ENCODE data around the gene SHTN1.

Gene SHTN1

DNA sequence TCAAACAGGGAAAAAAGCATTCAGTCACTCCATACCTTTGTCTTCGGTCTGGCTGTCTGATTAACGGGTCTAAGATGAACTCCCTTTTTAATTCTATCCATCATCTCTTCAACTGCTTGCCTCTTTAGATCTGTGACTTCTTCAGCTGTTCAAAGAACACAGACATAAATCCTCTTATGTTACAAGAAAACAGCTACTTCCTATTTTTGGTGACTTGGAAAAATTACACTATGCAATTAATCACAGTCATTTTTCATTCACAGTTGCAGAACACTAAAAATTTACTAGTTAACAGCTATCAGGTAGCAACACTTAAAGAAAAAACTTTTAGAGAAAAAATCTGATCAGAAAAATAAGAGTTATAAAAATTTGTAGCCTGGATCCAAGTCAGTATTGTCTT is 89.6 kb downstream of the SHTN1 start:
- Histone ChIP-seq H3K27me3 (ENCODE audit: insufficient read depth, poor library complexity, severe bottlenecking) (no peaks in the 10 kb centered on the region), H3K4me3 (replicated peaks; ENCODE audit: insufficient read depth, low read length) (no peak overlapping the region), H3K27ac (replicated peaks) (no peak overlapping the region)
- TF ChIP-seq, protein P1, sequence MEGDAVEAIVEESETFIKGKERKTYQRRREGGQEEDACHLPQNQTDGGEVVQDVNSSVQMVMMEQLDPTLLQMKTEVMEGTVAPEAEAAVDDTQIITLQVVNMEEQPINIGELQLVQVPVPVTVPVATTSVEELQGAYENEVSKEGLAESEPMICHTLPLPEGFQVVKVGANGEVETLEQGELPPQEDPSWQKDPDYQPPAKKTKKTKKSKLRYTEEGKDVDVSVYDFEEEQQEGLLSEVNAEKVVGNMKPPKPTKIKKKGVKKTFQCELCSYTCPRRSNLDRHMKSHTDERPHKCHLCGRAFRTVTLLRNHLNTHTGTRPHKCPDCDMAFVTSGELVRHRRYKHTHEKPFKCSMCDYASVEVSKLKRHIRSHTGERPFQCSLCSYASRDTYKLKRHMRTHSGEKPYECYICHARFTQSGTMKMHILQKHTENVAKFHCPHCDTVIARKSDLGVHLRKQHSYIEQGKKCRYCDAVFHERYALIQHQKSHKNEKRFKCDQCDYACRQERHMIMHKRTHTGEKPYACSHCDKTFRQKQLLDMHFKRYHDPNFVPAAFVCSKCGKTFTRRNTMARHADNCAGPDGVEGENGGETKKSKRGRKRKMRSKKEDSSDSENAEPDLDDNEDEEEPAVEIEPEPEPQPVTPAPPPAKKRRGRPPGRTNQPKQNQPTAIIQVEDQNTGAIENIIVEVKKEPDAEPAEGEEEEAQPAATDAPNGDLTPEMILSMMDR (IDR thresholded peaks at IDR 0.05; ENCODE audit: insufficient read depth, low read length), result no peak
- TF ChIP-seq POLR2AphosphoS5 (IDR thresholded peaks at IDR 0.05; ENCODE audit: low read depth) (no peak), SPI1 (IDR thresholded peaks at IDR 0.05; ENCODE audit: borderline replicate concordance, low read depth) (no peak)
- DNase-seq (ENCODE audit: low read depth in 1 of 2, low spot score in 1 of 2), result no peak

DNA sequence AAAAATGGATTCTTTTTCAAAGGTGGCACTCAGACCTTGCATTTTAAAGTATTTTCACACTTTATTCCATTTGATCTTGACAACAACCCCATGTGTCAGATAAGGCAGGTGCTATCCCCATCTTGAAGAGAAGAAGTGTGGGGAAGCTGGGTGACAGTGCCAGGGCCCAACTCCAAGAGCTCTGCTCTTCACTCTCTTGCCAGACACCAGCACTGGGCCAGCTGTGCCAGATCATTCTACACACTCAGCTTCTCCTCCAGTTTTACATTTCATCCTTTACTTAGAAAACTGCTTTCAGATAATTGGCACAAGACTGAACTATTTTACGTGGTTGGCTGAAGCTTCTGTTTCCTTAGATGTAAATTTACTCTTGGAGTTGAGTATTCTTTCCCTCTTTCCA is 91.3 kb downstream of the SHTN1 start:
- no peak for DNase-seq (ENCODE audit: low read depth in 1 of 2, low spot score in 1 of 2)
- Histone ChIP-seq H3K27me3 (ENCODE audit: insufficient read depth, poor library complexity, severe bottlenecking) (no peaks in the 10 kb centered on the region), H3K4me3 (replicated peaks; ENCODE audit: insufficient read depth, low read length) (no peak overlapping the region), H3K27ac (replicated peaks) (no peak overlapping the region)
- no peak for TF ChIP-seq POLR2AphosphoS5 (IDR thresholded peaks at IDR 0.05; ENCODE audit: low read depth)
- no peak for TF ChIP-seq GABPA (IDR thresholded peaks at IDR 0.05; ENCODE audit: low read depth)
- TF ChIP-seq, protein P1 (IDR thresholded peaks at IDR 0.05; ENCODE audit: insufficient read depth, low read length), result no peak
- no peak for TF ChIP-seq SPI1 (IDR thresholded peaks at IDR 0.05; ENCODE audit: borderline replicate concordance, low read depth)
- TF ChIP-seq, protein P2, sequence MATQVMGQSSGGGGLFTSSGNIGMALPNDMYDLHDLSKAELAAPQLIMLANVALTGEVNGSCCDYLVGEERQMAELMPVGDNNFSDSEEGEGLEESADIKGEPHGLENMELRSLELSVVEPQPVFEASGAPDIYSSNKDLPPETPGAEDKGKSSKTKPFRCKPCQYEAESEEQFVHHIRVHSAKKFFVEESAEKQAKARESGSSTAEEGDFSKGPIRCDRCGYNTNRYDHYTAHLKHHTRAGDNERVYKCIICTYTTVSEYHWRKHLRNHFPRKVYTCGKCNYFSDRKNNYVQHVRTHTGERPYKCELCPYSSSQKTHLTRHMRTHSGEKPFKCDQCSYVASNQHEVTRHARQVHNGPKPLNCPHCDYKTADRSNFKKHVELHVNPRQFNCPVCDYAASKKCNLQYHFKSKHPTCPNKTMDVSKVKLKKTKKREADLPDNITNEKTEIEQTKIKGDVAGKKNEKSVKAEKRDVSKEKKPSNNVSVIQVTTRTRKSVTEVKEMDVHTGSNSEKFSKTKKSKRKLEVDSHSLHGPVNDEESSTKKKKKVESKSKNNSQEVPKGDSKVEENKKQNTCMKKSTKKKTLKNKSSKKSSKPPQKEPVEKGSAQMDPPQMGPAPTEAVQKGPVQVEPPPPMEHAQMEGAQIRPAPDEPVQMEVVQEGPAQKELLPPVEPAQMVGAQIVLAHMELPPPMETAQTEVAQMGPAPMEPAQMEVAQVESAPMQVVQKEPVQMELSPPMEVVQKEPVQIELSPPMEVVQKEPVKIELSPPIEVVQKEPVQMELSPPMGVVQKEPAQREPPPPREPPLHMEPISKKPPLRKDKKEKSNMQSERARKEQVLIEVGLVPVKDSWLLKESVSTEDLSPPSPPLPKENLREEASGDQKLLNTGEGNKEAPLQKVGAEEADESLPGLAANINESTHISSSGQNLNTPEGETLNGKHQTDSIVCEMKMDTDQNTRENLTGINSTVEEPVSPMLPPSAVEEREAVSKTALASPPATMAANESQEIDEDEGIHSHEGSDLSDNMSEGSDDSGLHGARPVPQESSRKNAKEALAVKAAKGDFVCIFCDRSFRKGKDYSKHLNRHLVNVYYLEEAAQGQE (IDR thresholded peaks at IDR 0.05; ENCODE audit: insufficient replicate concordance, low read depth), result no peak

DNA sequence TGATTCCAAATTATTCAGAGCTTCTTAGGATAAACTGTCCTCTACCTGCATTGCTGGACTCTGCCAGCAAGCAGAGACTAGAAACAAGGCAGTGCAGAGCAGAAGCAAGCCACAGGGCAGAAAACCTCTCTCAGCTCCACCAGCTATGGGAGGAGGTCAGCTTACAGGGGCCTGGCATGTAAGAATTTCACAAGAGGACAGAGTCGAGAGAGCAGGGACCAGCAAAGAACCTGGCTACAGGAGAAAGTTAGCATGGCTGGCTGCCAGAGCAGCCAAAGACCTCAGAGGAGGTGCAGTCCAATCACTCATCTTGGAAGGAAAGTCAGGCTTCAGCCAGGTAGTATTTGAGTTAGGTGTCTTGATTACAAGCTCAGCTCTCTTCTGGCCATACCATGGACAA is 92.8 kb downstream of the SHTN1 start:
- no peak for DNase-seq (ENCODE audit: low read depth in 1 of 2, low spot score in 1 of 2)
- Histone ChIP-seq H3K4me3 (replicated peaks; ENCODE audit: insufficient read depth, low read length) (no peak overlapping the region), H3K27ac (replicated peaks) (no peak overlapping the region), H3K27me3 (ENCODE audit: insufficient read depth, poor library complexity, severe bottlenecking) (no peaks in the 10 kb centered on the region)
- no peak for TF ChIP-seq GABPA (IDR thresholded peaks at IDR 0.05; ENCODE audit: low read depth)

DNA sequence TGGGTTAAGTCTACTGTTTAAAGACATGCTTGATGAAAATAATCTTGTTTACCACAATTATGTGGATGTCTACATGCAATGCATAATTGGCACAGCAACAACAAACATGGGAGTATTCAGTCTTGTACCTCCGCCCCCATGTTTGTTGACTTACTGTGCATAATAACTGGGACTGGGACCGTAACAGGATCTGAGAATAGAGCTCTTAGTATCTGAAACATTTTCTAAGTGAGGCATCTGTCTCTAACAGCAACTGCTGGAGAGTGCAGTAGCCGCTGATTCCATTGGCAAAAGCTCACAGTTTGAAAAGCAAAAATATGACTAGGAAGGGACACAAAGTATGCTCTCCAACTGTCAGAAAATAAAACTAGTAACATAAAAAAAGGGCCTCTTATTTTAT is 94.1 kb downstream of the SHTN1 start:
- DNase-seq (ENCODE audit: low read depth in 1 of 2, low spot score in 1 of 2), result no peak
- Histone ChIP-seq H3K27me3 (ENCODE audit: insufficient read depth, poor library complexity, severe bottlenecking) (no peaks in the 10 kb centered on the region), H3K27ac (replicated peaks) (no peak overlapping the region), H3K4me3 (replicated peaks; ENCODE audit: insufficient read depth, low read length) (no peak overlapping the region)
- TF ChIP-seq, protein P1 (IDR thresholded peaks at IDR 0.05; ENCODE audit: insufficient read depth, low read length), result no peak
- TF ChIP-seq GABPA (IDR thresholded peaks at IDR 0.05; ENCODE audit: low read depth), result no peak
- TF ChIP-seq POLR2AphosphoS5 (IDR thresholded peaks at IDR 0.05; ENCODE audit: low read depth), result no peak
- TF ChIP-seq SPI1 (IDR thresholded peaks at IDR 0.05; ENCODE audit: borderline replicate concordance, low read depth), result no peak
- TF ChIP-seq, protein P2 (IDR thresholded peaks at IDR 0.05; ENCODE audit: insufficient replicate concordance, low read depth), result no peak
